Ovary (tissue), 9 donors: ENCODE measurements around the gene FURIN. TPM values are rescaled to one million over a fixed set of nuclear protein-coding genes. Genes with fewer than 3 reads are reported as not detected.

ENCODE experiments used
- DNase-seq, 5 donors: peaks; one replicate each; pipeline ENCODE4 v3.0.0-alpha.2; 2019 to 2020
- H3K27ac ChIP-seq, 2 donors: fragments of 200-600 bp; one replicate each; pipeline versions ENCODE4 v1.5.1 to v1.8.0; 2019 to 2022
- H3K27me3 ChIP-seq: fragments of 200-600 bp; one replicate; pipeline ENCODE4 v1.8.0; 2022
- H3K36me3 ChIP-seq: fragments of 200-600 bp; sonication (generic); one replicate; pipeline ENCODE4 v1.5.1; 2019
- H3K4me1 ChIP-seq: one replicate; pipeline ENCODE4 v1.8.1; 2013; ENCODE audit warnings: mild to moderate bottlenecking, moderate library complexity; ENCODE audit not compliant: insufficient read depth
- H3K4me3 ChIP-seq: fragments of 200-600 bp; sonication (generic); one replicate; pipeline ENCODE4 v1.5.1; 2017
- H3K9me3 ChIP-seq, 2 donors: fragments of 200-600 bp in 1 of 2; sonication (generic) in 1 of 2; one replicate each; pipeline versions ENCODE4 v1.5.1 to v1.8.1; 2013 to 2019; ENCODE audit warnings: mild to moderate bottlenecking in 1 of 2, moderate library complexity in 1 of 2
- EP300 ChIP-seq: sonication (generic); formaldehyde crosslinking; IDR thresholded peaks from one replicate; pipeline ENCODE4 v1.6.1; 2017; ENCODE audit warnings: antibody characterized with exemption
- POLR2A ChIP-seq: fragments of 450-650 bp; IDR thresholded peaks from one replicate; pipeline ENCODE4 v1.6.1; 2017; ENCODE audit warnings: antibody characterized with exemption, mild to moderate bottlenecking, moderate library complexity
- WGBS, 3 donors: extraction: QIAGEN DNeasy Blood & Tissue Kit in 1 of 3; methylation state at CpG; one replicate each; pipeline versions ENCODE4 v1.1.5 to v1.1.7; 2013 to 2017; 5-methylcytosine and 5-hydroxymethylcytosine counted together
- intact Hi-C, 4 donors: fragments of 100-400 bp; cut with DNase I; formaldehyde crosslinking; loops; one replicate each; pipeline versions ENCODE4 v1.11.0 to v1.15.1; 2022 to 2023
- polyA plus RNA-seq, 2 donors: library from polyadenylated mRNA; stranded (reverse); fragments of 200-250 nt in 1 of 2; fragments of 350-450 nt in 1 of 2; fragmentation: Illumina TruSeq in 1 of 2; extraction: RNeasy Lipid Tissue Mini Kit (QIAGEN cat#74804) in 1 of 2; gene quantifications; one replicate each; pipeline ENCODE4 v1.2.3, GENCODE V29; 2013 to 2014
- total RNA-seq, 7 donors: library from RNA; depleted of rRNA in 2 of 7; stranded (reverse); fragments of >200 nt in 2 of 7; fragmentation: NEBNext Ultra II Directional in 3 of 7; extraction: Animal tissue kit (Norgen Biotek cat#: 25700) in 3 of 7; gene quantifications; one replicate each; pipeline versions ENCODE4 v1.1.0 to v1.2.4, GENCODE V29; 2016 to 2023
- TF ChIP-seq, protein P1 (sequence below), 3 donors: fragments of 450-650 bp in 2 of 3; fragments of 200-600 bp in 1 of 3; IDR thresholded peaks; one replicate each; pipeline versions ENCODE4 v1.5.1 to v1.8.0; 2016 to 2022; ENCODE audit warnings: antibody characterized with exemption in 3 of 3, mild to moderate bottlenecking in 1 of 3
- donor health status: DM: no; HTN: no; CAD: no; lungs with moderate emphysema.
- donor health status: DM: no; HTN: no; CAD: no.
- donor health status: Bipolar disorder and iron deficiency.
- donor health status: DM: yes; HTN: yes; CAD: no.
- donor health status: DM: no; HTN: no; CAD: no.
- donor health status: DM: yes; HTN: yes; CAD: no.

FURIN gene
- total and polyA plus RNA-seq, 9 donors = 6.2 to 38.6 (median 33.7) TPM

DNA sequence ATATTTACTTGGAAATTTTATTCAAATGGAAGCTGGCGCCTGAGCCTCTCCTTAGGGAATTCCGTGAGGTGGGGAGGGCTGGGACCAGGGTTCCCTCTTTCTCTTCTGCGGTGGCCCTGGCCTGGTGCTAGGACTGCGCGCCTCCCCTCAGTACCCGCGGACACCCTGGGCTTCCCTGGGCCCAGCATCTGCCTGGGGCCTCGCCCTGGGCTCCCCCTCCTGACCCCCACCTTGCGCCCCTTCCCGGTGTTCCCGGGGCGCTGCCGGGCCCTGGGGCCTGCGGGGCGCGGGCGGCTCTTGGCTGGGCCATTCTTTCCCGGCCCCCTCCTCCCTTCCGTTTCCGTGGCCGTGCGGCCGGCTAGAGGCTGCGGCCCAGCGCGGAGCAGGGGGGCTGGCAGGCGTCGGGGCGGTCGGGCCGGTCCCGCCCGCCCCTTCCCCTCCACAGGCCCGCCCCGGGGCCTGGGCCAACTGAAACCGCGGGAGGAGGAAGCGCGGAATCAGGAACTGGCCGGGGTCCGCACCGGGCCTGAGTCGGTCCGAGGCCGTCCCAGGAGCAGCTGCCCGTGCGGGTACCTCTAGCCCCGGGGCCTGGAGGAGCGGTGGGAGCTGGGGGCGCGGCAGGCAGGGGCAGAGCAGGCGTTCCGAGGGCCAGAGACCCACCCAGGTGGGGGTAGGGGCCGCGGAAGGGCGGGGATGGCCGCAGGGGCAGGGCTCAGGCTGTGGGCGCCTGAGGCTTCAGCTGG, 15.8 kb downstream of the FURIN start, which contains the start of gene FES:
TSS of gene FES (plus strand) at position 529 of the 743 bp plus-strand sequence. CDS start 542 bp downstream, outside the sequence.
- Histone ChIP-seq H3K36me3 (no peaks in the 10 kb centered on the region), H3K9me3 (no peaks in the 10 kb centered on the region), H3K27me3 (no peaks in the 10 kb centered on the region), H3K4me3 (peak within 1 kb of the TSS; percentile 56), H3K27ac (peak within 1 kb of the TSS; percentile 70 to 97), H3K4me1 (peaks cover 10% of the 10 kb centered on the region)
- peak; percentile 69 to 83 (median 77) for DNase-seq
- TF ChIP-seq EP300 = no peak
- peak; percentile 28 for TF ChIP-seq POLR2A
- TF ChIP-seq, protein P1, sequence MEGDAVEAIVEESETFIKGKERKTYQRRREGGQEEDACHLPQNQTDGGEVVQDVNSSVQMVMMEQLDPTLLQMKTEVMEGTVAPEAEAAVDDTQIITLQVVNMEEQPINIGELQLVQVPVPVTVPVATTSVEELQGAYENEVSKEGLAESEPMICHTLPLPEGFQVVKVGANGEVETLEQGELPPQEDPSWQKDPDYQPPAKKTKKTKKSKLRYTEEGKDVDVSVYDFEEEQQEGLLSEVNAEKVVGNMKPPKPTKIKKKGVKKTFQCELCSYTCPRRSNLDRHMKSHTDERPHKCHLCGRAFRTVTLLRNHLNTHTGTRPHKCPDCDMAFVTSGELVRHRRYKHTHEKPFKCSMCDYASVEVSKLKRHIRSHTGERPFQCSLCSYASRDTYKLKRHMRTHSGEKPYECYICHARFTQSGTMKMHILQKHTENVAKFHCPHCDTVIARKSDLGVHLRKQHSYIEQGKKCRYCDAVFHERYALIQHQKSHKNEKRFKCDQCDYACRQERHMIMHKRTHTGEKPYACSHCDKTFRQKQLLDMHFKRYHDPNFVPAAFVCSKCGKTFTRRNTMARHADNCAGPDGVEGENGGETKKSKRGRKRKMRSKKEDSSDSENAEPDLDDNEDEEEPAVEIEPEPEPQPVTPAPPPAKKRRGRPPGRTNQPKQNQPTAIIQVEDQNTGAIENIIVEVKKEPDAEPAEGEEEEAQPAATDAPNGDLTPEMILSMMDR (IDR thresholded peaks at IDR 0.05) = no peak
- 2 to 3% (median 3%) methylated on average over 39 to 58 of the region's 58 CpGs for WGBS, 3 donors
- intact Hi-C loops = loop anchor here in 1 of 4 donors (5.0 kb wide), 1 partner anchor 237 kb away; no protein-coding TSS in a partner anchor

DNA sequence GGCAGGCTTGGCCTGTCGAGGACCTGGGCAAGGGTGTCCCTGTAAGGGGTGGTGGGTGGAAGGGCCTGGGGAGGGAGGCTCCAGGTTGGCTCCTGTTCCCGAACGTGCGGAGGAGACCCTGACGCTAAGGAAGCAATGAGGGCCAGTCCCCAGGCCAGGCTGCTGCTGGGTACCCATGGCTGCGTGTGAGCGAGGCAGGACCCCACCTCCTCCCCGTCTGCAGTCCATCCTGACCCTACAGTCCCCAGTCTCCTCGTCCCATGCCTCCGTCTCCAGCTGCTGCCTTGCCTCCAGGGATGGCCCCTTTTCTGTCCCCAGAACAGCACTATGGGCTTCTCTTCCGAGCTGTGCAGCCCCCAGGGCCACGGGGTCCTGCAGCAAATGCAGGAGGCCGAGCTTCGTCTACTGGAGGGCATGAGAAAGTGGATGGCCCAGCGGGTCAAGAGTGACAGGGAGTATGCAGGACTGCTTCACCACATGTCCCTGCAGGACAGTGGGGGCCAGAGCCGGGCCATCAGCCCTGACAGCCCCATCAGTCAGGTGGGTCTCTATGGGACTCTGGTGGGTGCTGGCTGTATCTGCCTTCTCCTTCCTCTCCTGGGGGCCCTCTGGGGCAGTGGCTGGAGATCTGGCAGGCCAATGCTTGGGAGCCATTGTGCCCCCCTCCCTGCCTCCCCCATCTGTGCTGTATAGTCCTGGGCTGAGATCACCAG, 16.5 kb downstream of the FURIN start:
- WGBS, 3 donors = 19 to 23% (median 23%) methylated on average over 16 of the region's 16 CpGs
- peak overlapping the region; percentile 70 to 97 for H3K27ac ChIP-seq
- peak in 1 of 5 donors; percentile 48 for DNase-seq
- intact Hi-C loops = loop anchor here in 3 of 4 donors (5.0 kb wide), 3 partner anchors 168 to 563 kb away; partner anchors contain the start of gene BLM (in 1 of the 3)
- H3K27me3 ChIP-seq = no peaks in the 10 kb centered on the region
- no peaks in the 10 kb centered on the region for H3K36me3 ChIP-seq
- peaks cover 10% of the 10 kb centered on the region for H3K4me1 ChIP-seq
- TF ChIP-seq, protein P1 (IDR thresholded peaks at IDR 0.05) = no peak
- TF ChIP-seq POLR2A (no peak), EP300 (no peak)
- H3K4me3 ChIP-seq = peak overlapping the region; percentile 56
- no peaks in the 10 kb centered on the region for H3K9me3 ChIP-seq

DNA sequence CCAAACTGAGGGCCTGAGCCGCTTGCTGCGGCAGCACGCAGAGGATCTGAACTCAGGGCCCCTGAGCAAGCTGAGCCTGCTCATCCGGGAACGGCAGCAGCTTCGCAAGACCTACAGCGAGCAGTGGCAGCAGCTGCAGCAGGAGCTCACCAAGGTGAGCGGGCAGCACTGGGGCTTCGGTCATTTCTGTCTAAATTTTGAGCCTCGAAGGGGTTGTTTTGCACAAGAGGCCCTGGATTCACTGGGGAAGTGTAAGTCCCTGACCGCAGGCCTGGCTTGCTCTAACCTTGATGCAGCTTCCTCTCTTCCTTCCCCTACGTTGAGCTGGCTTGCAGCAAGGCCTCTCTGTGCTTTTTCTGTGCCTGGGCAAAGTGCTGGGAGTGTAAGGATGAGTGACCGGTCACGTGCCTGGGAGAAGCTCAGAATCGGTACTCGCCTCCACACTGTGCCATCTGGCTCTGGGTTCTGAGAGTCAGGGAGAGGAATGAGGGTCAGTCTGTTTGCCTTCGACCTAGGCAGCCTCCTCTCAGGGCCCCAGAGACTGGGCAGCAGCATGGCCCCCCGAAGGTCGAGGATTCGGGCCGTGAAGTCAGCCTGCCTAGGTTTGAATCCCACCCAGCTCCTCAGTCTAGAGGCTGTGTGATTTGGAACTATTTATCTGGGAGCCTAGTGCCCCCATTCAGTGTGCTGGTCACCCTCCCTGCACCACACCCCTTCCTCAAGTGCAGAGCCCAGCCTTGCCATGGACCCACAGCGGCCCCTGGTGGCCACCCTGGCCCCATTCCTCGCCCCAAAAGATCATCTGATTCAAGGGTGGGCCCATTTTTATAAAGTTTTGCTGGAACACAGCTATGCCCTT, 17.3 kb downstream of the FURIN start:
- Histone ChIP-seq H3K9me3 (no peaks in the 10 kb centered on the region), H3K4me1 (peaks cover 10% of the 10 kb centered on the region), H3K36me3 (no peaks in the 10 kb centered on the region), H3K4me3 (peak overlapping the region; percentile 56), H3K27ac (peak overlapping the region; percentile 70 to 97), H3K27me3 (no peaks in the 10 kb centered on the region)
- DNase-seq = peak; percentile 73 to 88 (median 86)
- 35 to 53% (median 40%) methylated on average over 23 of the region's 23 CpGs for WGBS, 3 donors
- no peak for TF ChIP-seq EP300
- TF ChIP-seq, protein P1 (IDR thresholded peaks at IDR 0.05) = peak; percentile 89 to 94 (median 91)
- intact Hi-C loops = loop anchor here in 3 of 4 donors (2.0 to 5.0 kb wide), 4 partner anchors 168 to 563 kb away; partner anchors contain the start of gene BLM (in 1 of the 3)

DNA sequence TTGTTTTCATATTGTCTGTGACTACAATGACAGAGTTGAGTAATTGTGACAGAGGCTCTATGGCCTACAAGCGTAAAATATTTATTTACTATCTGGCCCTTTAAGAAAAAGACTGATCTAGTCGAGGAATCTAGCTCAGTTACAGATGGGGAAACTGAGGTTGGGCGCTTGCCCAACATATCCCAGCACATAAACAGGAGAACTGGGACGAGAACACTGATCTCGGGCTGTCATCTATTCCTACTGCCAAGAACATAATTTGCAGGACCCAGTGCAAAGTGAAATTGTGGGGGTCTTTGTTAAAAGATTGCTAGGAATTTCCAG, 17.9 kb downstream of the FURIN start:
- no peak overlapping the region for H3K4me3 ChIP-seq

More for the DNA sequence above, 17.9 kb downstream of the FURIN start:
- 29 to 38% (median 37%) methylated on average over 5 of the region's 5 CpGs for WGBS, 3 donors
- Histone ChIP-seq H3K4me1 (peaks cover 10% of the 10 kb centered on the region), H3K27me3 (no peaks in the 10 kb centered on the region), H3K27ac (no peak overlapping the region), H3K36me3 (no peaks in the 10 kb centered on the region), H3K9me3 (no peaks in the 10 kb centered on the region)
- peak in 1 of 5 donors; percentile 22 for DNase-seq
- intact Hi-C loops = loop anchor here in 3 of 4 donors (2.0 to 5.0 kb wide), 4 partner anchors 169 to 564 kb away; partner anchors contain the start of gene BLM (in 1 of the 3)
- TF ChIP-seq EP300 (no peak), POLR2A (no peak)
- TF ChIP-seq, protein P1 (IDR thresholded peaks at IDR 0.05) = no peak
